Body of pancreas (tissue), 4 donors: ENCODE measurements around the gene DHRS7. TPM values are rescaled to one million over a fixed set of nuclear protein-coding genes. Genes with fewer than 3 reads are reported as not detected.

Experiments used
- ATAC-seq: fragments of 150-250 bp; one replicate; pipeline ENCODE4 v1.9.1; 2016
- DNase-seq, 4 donors: peaks; one replicate each; pipeline ENCODE4 v3.0.0-alpha.2; 2019
- H3K27ac ChIP-seq, 4 donors: fragments of 200-600 bp; sonication (generic); 1 replicate in 3 of 4; 2 replicates in 1 of 4; pipeline versions ENCODE4 v1.5.1 to v1.6.1; 2016 to 2019; ENCODE audit warnings: mild to moderate bottlenecking in 1 of 4, mixed read lengths in 1 of 4, moderate library complexity in 1 of 4
- H3K27me3 ChIP-seq, 2 donors: fragments of 200-600 bp; sonication (generic); one replicate each; pipeline ENCODE4 v1.6.0; 2016; ENCODE audit warnings: mild to moderate bottlenecking in 1 of 2
- H3K36me3 ChIP-seq, 2 donors: fragments of 200-600 bp; sonication (generic); replicated peaks in 1 of 2; 2 replicates each; pipeline ENCODE4 v1.5.1; 2016; ENCODE audit warnings: low read depth in 2 of 2; ENCODE audit not compliant: insufficient read depth in 1 of 2
- H3K4me1 ChIP-seq: fragments of 200-600 bp; sonication (generic); one replicate; pipeline ENCODE4 v1.6.0; 2016
- H3K4me3 ChIP-seq, 2 donors: fragments of 200-600 bp; sonication (generic); 1 replicate in 1 of 2; 2 replicates in 1 of 2; pipeline ENCODE4 v1.5.1; 2016 to 2019
- H3K9me3 ChIP-seq, 3 donors: fragments of 200-600 bp; sonication (generic); 1 replicate in 2 of 3; 2 replicates in 1 of 3; pipeline ENCODE4 v1.5.1; 2016
- CTCF ChIP-seq, 7 experiments: fragments of 450-650 bp in 4 of 7; fragments of 200-600 bp in 3 of 7; sonication (generic) in 3 of 7; IDR thresholded peaks; one replicate each; pipeline ENCODE4 v1.5.1; 2016 to 2019; ENCODE audit warnings: antibody characterized with exemption in 7 of 7
- POLR2A ChIP-seq, 3 donors: fragments of 450-650 bp; IDR thresholded peaks; one replicate each; pipeline ENCODE4 v1.6.1; 2016; ENCODE audit warnings: antibody characterized with exemption in 3 of 3, mild to moderate bottlenecking in 2 of 3
- WGBS, 2 donors: methylation state at CpG; one replicate each; pipeline ENCODE4 v1.1.5; 2017; 5-methylcytosine and 5-hydroxymethylcytosine counted together
- intact Hi-C: fragments of 100-400 bp; cut with DNase I; formaldehyde crosslinking; loops from one replicate; pipeline ENCODE4 v1.15.1; 2023
- total RNA-seq, 2 donors: library from RNA; depleted of rRNA; stranded (reverse); fragments of >200 nt; gene quantifications; one replicate each; pipeline ENCODE4 v1.1.0, GENCODE V29; 2016

The DHRS7 gene
- total RNA-seq, 2 donors from 2014 or later, result 67.7 to 97.6 TPM

GRCh38 chr14:60165547-60165876 is 314 bp upstream of the DHRS7 start:
- no peak for ATAC-seq
- Histone ChIP-seq H3K4me1 (peaks cover 23% of the 10 kb centered on the region), H3K9me3 (no peaks in the 10 kb centered on the region), H3K27ac (peak overlapping the region; percentile 50 to 90 (median 85)), H3K4me3 (no peak overlapping the region), H3K27me3 (no peaks in the 10 kb centered on the region), H3K36me3 (no peaks in the 10 kb centered on the region)
- DNase-seq, result no peak
- peak in 1 of 7 experiments; percentile 46 for TF ChIP-seq CTCF (IDR thresholded peaks at IDR 0.05)
- TF ChIP-seq POLR2A (IDR thresholded peaks at IDR 0.05), result no peak
- WGBS, 2 donors, result 0 to 3% methylated on average over 4 of the region's 4 CpGs
- intact Hi-C loops, result no loop called here

- intact Hi-C loops, result no loop called here
- H3K36me3 ChIP-seq, result no peaks in the 10 kb centered on the region
- ATAC-seq, result peak; percentile 21
- WGBS, 2 donors, result 1 to 3% methylated on average over 5 of the region's 5 CpGs
- peaks cover 23% of the 10 kb centered on the region for H3K4me1 ChIP-seq
- peak overlapping the region; percentile 25 to 64 for H3K4me3 ChIP-seq
- H3K27ac ChIP-seq, result peak overlapping the region; percentile 50 to 90 (median 85)
- no peak for DNase-seq
- TF ChIP-seq POLR2A (IDR thresholded peaks at IDR 0.05) (no peak), CTCF (IDR thresholded peaks at IDR 0.05) (no peak)
- H3K27me3 ChIP-seq, result no peaks in the 10 kb centered on the region
- no peaks in the 10 kb centered on the region for H3K9me3 ChIP-seq
These were observed 840 bp downstream of the DHRS7 start for GRCh38 chr14:60164404-60164711.

GRCh38 chr14:60163693-60164092 is 1.5 kb downstream of the DHRS7 start:
- Histone ChIP-seq H3K27me3 (no peaks in the 10 kb centered on the region), H3K9me3 (no peaks in the 10 kb centered on the region), H3K27ac (peak overlapping the region in 3 of 4 donors; percentile 83 to 90 (median 87)), H3K36me3 (no peaks in the 10 kb centered on the region), H3K4me3 (no peak overlapping the region), H3K4me1 (peaks cover 23% of the 10 kb centered on the region)
- DNase-seq, result no peak
- intact Hi-C loops, result no loop called here
- 19 to 20% methylated on average over 6 of the region's 6 CpGs for WGBS, 2 donors
- ATAC-seq, result no peak
- TF ChIP-seq POLR2A (IDR thresholded peaks at IDR 0.05) (no peak), CTCF (IDR thresholded peaks at IDR 0.05) (no peak)

- peaks cover 27% of the 10 kb centered on the region for H3K4me1 ChIP-seq
- H3K9me3 ChIP-seq, result no peaks in the 10 kb centered on the region
- no peaks in the 10 kb centered on the region for H3K27me3 ChIP-seq
- intact Hi-C loops, result no loop called here
- peak overlapping the region in 1 of 4 donors; percentile 4 for H3K27ac ChIP-seq
- H3K4me3 ChIP-seq, result no peak overlapping the region
- DNase-seq (peak in 3 of 4 donors; percentile 13 to 32 (median 24)), ATAC-seq (no peak)
- no peak for TF ChIP-seq POLR2A (IDR thresholded peaks at IDR 0.05)
- no peak for TF ChIP-seq CTCF (IDR thresholded peaks at IDR 0.05)
- H3K36me3 ChIP-seq, result no peaks in the 10 kb centered on the region
- WGBS, 2 donors, result 52 to 59% methylated on average over 2 of the region's 2 CpGs
These were observed 3.7 kb downstream of the DHRS7 start for GRCh38 chr14:60161196-60162107.

- no peaks in the 10 kb centered on the region for H3K9me3 ChIP-seq
- no peak overlapping the region for H3K27ac ChIP-seq
- H3K36me3 ChIP-seq, result no peaks in the 10 kb centered on the region
- DNase-seq (no peak), ATAC-seq (no peak)
- H3K4me3 ChIP-seq, result no peak overlapping the region
- TF ChIP-seq CTCF (IDR thresholded peaks at IDR 0.05) (no peak), POLR2A (IDR thresholded peaks at IDR 0.05) (no peak)
- intact Hi-C loops, result no loop called here
- WGBS, 2 donors, result 64 to 67% methylated on average over 7 of the region's 7 CpGs
- peaks cover 26% of the 10 kb centered on the region for H3K4me1 ChIP-seq
- H3K27me3 ChIP-seq, result no peaks in the 10 kb centered on the region
These were observed 4.8 kb downstream of the DHRS7 start for GRCh38 chr14:60160422-60160821.
